ENCODE measurements around the gene DNHD1.

DNHD1 gene

GRCh38 chr11:6497069-6497839 lies at the start of gene DNHD1:
Gene DNHD1 (plus strand): TSS chr11:6497280. CDS start chr11:6498216, 936 bp downstream.
- no peak within 1 kb of the TSS for H3K9ac ChIP-seq

GRCh38 chr11:6448574-6448973 lies 48.5 kb upstream of the DNHD1 start:
- TF ChIP-seq Cebpa-rat (IDR thresholded peaks at IDR 0.05) = no peak

More at GRCh38 chr11:6497069-6497839, at the start of gene DNHD1:
- H3K4me3 ChIP-seq = no peak within 1 kb of the TSS
- no peaks in the 10 kb centered on the region for H3K9me3 ChIP-seq (replicated peaks in 1 of 11)
- H3K4me1 ChIP-seq = no peaks in the 10 kb centered on the region
- H3K4me2 ChIP-seq = no peak within 1 kb of the TSS
- peaks cover 49 to 88% (median 73%) of the 10 kb centered on the region in 11 experiments for H3K36me3 ChIP-seq
- peaks cover 0 to 19% (median 0%) of the 10 kb centered on the region in 11 experiments; a peak in 3 of 22 replicates for H4K20me1 ChIP-seq
- no peak for TF ChIP-seq Cebpa-rat (IDR thresholded peaks at IDR 0.05)
- H3K27me3 ChIP-seq = no peaks in the 10 kb centered on the region
- no peak within 1 kb of the TSS for H3K27ac ChIP-seq

GRCh38 chr11:6452219-6452618 lies 44.9 kb upstream of the DNHD1 start:
- Histone ChIP-seq H3K4me2 (no peak overlapping the region), H3K4me3 (no peak overlapping the region), H3K9ac (no peak overlapping the region), H4K20me1 (peaks cover 0 to 15% (median 0%) of the 10 kb centered on the region in 11 experiments; a peak in 1 of 22 replicates), H3K27me3 (no peaks in the 10 kb centered on the region), H3K36me3 (peaks cover 50 to 99% (median 73%) of the 10 kb centered on the region in 11 experiments), H3K4me1 (no peaks in the 10 kb centered on the region), H3K9me3 (replicated peaks in 1 of 11) (no peaks in the 10 kb centered on the region), H3K27ac (no peak overlapping the region)
- TF ChIP-seq Cebpa-rat (IDR thresholded peaks at IDR 0.05) = no peak

More at GRCh38 chr11:6448574-6448973, 48.5 kb upstream of the DNHD1 start:
- Histone ChIP-seq H3K4me2 (no peak overlapping the region), H3K9me3 (replicated peaks in 1 of 11) (no peaks in the 10 kb centered on the region), H4K20me1 (0 out of 22 replicates have a peak, but pooled peaks cover 0 to 9% (median 0%) of the 10 kb centered on the region in 11 experiments), H3K27me3 (no peaks in the 10 kb centered on the region), H3K27ac (no peak overlapping the region), H3K9ac (no peak overlapping the region), H3K4me1 (no peaks in the 10 kb centered on the region), H3K4me3 (no peak overlapping the region), H3K36me3 (peaks cover 20 to 62% (median 38%) of the 10 kb centered on the region in 11 experiments)

- Histone ChIP-seq H3K27me3 (no peaks in the 10 kb centered on the region), H4K20me1 (peaks cover 0 to 15% (median 0%) of the 10 kb centered on the region in 11 experiments; a peak in 2 of 22 replicates), H3K4me1 (no peaks in the 10 kb centered on the region), H3K36me3 (peaks cover 50 to 99% (median 78%) of the 10 kb centered on the region in 11 experiments), H3K4me3 (no peak overlapping the region), H3K9ac (no peak overlapping the region), H3K27ac (no peak overlapping the region), H3K9me3 (replicated peaks in 1 of 11) (no peaks in the 10 kb centered on the region), H3K4me2 (no peak overlapping the region)
- TF ChIP-seq Cebpa-rat (IDR thresholded peaks at IDR 0.05) = no peak
Measured at GRCh38 chr11:6453152-6453551, 43.9 kb upstream of the DNHD1 start.

GRCh38 chr11:6455070-6455469 lies 42.0 kb upstream of the DNHD1 start:
- no peak for TF ChIP-seq Cebpa-rat (IDR thresholded peaks at IDR 0.05)
- Histone ChIP-seq H4K20me1 (peaks cover 0 to 5% (median 0%) of the 10 kb centered on the region in 11 experiments; a peak in 3 of 22 replicates), H3K27me3 (no peaks in the 10 kb centered on the region), H3K9me3 (replicated peaks in 1 of 11) (no peaks in the 10 kb centered on the region), H3K4me3 (no peak overlapping the region), H3K4me2 (no peak overlapping the region), H3K36me3 (peaks cover 43 to 100% (median 70%) of the 10 kb centered on the region in 11 experiments), H3K9ac (no peak overlapping the region), H3K4me1 (no peaks in the 10 kb centered on the region), H3K27ac (no peak overlapping the region)

GRCh38 chr11:6456361-6457073 lies 40.6 kb upstream of the DNHD1 start:
- Histone ChIP-seq H3K4me3 (no peak overlapping the region), H3K36me3 (peaks cover 29 to 100% (median 56%) of the 10 kb centered on the region in 11 experiments), H3K27me3 (no peaks in the 10 kb centered on the region), H4K20me1 (peaks cover 0 to 5% (median 0%) of the 10 kb centered on the region in 11 experiments; a peak in 3 of 22 replicates), H3K9me3 (replicated peaks in 1 of 11) (no peaks in the 10 kb centered on the region), H3K4me1 (no peaks in the 10 kb centered on the region), H3K27ac (no peak overlapping the region), H3K9ac (no peak overlapping the region), H3K4me2 (no peak overlapping the region)
- no peak for TF ChIP-seq Cebpa-rat (IDR thresholded peaks at IDR 0.05)

GRCh38 chr11:6457581-6458320 lies 39.3 kb upstream of the DNHD1 start:
- Histone ChIP-seq H3K4me1 (no peaks in the 10 kb centered on the region), H3K36me3 (peaks cover 27 to 100% (median 54%) of the 10 kb centered on the region in 11 experiments), H3K9ac (no peak overlapping the region), H3K4me2 (no peak overlapping the region), H3K27me3 (no peaks in the 10 kb centered on the region), H3K27ac (no peak overlapping the region), H4K20me1 (peaks cover 0 to 5% (median 0%) of the 10 kb centered on the region in 11 experiments; a peak in 3 of 22 replicates), H3K9me3 (replicated peaks in 1 of 11) (no peaks in the 10 kb centered on the region), H3K4me3 (no peak overlapping the region)
- TF ChIP-seq Cebpa-rat (IDR thresholded peaks at IDR 0.05) = no peak

GRCh38 chr11:6458352-6459098 lies 38.6 kb upstream of the DNHD1 start:
- Histone ChIP-seq H3K4me1 (no peaks in the 10 kb centered on the region), H3K27me3 (no peaks in the 10 kb centered on the region), H3K9me3 (replicated peaks in 1 of 11) (no peaks in the 10 kb centered on the region), H3K4me3 (no peak overlapping the region), H3K4me2 (no peak overlapping the region), H3K27ac (no peak overlapping the region), H3K9ac (no peak overlapping the region), H3K36me3 (peaks cover 29 to 100% (median 56%) of the 10 kb centered on the region in 11 experiments; a peak in 21 of 22 replicates), H4K20me1 (peaks cover 0 to 5% (median 0%) of the 10 kb centered on the region in 11 experiments; a peak in 3 of 22 replicates)
- TF ChIP-seq Cebpa-rat (IDR thresholded peaks at IDR 0.05) = no peak

Measured in BLaER1 treated with 17β-estradiol and CSF1 and Interleukin-3, amounts not matched to agents 10 nM and 100 nM (cell line).